ENCODE data around the gene BID.

Gene BID

DNA sequence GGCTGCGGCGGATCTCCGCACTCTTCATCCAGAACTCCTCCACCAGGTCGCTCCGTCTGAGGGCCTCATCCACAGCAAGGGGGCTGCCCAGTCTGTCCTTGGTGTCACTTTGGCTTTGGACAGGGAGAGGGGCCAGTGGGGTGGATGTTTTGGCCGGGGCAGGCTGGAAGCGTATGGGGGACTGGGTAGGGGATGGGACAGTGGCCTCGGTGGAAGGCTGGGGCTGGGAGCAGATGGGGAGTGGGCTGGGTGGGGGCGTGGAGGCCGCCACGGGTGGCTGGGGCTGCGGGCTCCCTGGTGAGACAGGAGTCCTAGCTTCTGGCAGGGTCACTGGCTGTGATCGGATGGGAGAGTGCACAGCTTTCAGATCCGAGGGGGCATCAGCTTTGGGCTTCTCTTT, 44.4 kb upstream of the BID start:
- H3K4me1 ChIP-seq (ENCODE audit: control insufficient read depth in 1 of 2, insufficient read depth in 1 of 2, low read depth in 1 of 2, low read length in 1 of 2): no peaks in the 10 kb centered on the region
- H3K36me3 ChIP-seq: no peaks in the 10 kb centered on the region
- H3K27ac ChIP-seq: no peak overlapping the region
- H3K27me3 ChIP-seq: no peaks in the 10 kb centered on the region
- H3K9me3 ChIP-seq: no peaks in the 10 kb centered on the region
- TF ChIP-seq, protein P1, sequence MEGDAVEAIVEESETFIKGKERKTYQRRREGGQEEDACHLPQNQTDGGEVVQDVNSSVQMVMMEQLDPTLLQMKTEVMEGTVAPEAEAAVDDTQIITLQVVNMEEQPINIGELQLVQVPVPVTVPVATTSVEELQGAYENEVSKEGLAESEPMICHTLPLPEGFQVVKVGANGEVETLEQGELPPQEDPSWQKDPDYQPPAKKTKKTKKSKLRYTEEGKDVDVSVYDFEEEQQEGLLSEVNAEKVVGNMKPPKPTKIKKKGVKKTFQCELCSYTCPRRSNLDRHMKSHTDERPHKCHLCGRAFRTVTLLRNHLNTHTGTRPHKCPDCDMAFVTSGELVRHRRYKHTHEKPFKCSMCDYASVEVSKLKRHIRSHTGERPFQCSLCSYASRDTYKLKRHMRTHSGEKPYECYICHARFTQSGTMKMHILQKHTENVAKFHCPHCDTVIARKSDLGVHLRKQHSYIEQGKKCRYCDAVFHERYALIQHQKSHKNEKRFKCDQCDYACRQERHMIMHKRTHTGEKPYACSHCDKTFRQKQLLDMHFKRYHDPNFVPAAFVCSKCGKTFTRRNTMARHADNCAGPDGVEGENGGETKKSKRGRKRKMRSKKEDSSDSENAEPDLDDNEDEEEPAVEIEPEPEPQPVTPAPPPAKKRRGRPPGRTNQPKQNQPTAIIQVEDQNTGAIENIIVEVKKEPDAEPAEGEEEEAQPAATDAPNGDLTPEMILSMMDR (IDR thresholded peaks at IDR 0.05): no peak
- no peak overlapping the region for H3K4me3 ChIP-seq (ENCODE audit: low read depth in 1 of 2, low read length in 1 of 2)

GRCh38 chr22:17818180-17818579, 43.9 kb upstream of the BID start:
- TF ChIP-seq, protein P1 (IDR thresholded peaks at IDR 0.05): no peak
- no peak overlapping the region for H3K4me3 ChIP-seq (ENCODE audit: low read depth in 1 of 2, low read length in 1 of 2)
- H3K9me3 ChIP-seq: no peaks in the 10 kb centered on the region
- H3K36me3 ChIP-seq: no peaks in the 10 kb centered on the region
- no peaks in the 10 kb centered on the region for H3K4me1 ChIP-seq (ENCODE audit: control insufficient read depth in 1 of 2, insufficient read depth in 1 of 2, low read depth in 1 of 2, low read length in 1 of 2)
- no peaks in the 10 kb centered on the region for H3K27me3 ChIP-seq
- H3K27ac ChIP-seq: no peak overlapping the region

DNA sequence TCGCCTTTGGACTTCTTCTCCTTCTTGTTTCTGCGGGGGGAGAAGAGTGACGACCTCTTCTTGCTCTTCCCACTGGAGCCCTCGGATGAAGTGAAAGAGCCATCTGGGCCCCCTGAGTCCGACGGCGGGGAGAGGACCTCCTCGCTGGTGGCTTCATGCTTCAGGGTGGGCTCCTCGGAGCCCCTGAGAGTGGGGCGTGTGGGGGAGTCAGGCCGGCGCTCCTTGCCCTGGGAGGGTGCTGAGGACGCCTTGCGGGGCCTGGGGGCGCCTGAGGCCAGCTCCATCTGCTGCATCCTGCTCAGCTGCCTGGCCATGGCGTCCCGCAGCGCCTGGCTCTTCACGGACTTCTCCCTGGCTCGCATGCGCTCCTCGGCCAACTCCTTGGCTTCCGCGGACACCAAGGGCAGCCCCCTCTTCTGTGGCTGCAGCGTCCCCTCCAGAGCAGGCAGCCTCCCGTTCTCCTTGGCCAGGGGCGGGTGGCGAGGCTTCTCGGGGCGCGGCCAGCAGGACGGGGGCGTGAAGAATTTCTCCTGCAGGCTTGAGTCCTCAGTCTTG, 43.3 kb upstream of the BID start:
- no peaks in the 10 kb centered on the region for H3K27me3 ChIP-seq
- H3K9me3 ChIP-seq: no peaks in the 10 kb centered on the region
- TF ChIP-seq, protein P1 (IDR thresholded peaks at IDR 0.05): no peak
- H3K4me1 ChIP-seq (ENCODE audit: control insufficient read depth in 1 of 2, insufficient read depth in 1 of 2, low read depth in 1 of 2, low read length in 1 of 2): no peaks in the 10 kb centered on the region
- H3K4me3 ChIP-seq (ENCODE audit: low read depth in 1 of 2, low read length in 1 of 2): no peak overlapping the region
- H3K36me3 ChIP-seq: no peaks in the 10 kb centered on the region
- H3K27ac ChIP-seq: no peak overlapping the region

DNA sequence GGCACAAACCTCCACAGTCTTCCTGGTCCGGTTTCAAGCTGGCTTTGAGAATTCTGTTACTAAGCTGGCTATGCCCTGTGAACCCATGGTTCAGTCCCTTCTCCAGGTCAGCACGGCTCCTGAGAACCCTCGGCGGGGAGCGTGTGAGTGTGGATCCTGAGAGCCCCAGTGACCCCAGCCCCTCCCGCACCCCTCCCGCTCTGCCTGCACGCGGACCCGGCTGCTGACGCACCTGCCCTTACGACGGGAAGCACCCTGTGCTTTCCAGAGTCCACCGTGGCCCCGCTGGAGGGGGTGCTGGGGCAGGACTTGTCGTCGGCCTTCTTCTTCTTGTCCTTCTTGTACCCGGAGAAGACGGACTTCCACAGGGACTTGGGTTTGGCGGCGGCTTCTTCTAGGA, 42.8 kb upstream of the BID start:
- TF ChIP-seq, protein P1 (IDR thresholded peaks at IDR 0.05): no peak
- no peaks in the 10 kb centered on the region for H3K36me3 ChIP-seq

DNA sequence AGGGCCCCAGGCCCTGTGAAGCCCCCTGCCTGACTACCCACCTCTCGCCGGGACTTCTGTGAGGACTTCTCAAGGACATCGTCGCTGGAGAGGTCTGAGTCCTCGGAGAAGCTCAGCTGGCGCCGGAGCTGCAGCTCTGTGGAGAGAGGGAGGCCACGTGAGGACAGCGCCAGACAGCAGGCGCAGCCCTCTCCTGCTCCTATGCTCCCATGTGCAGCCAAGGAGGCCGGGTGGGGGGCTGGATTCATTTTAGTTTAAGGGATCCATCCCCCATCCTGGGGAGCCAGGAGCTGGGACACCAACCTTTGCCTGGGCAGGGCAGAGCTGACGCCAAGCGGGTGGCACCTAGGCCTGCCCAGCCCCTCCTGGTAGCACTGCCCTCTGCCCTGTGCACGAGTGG, 42.4 kb upstream of the BID start:
- Histone ChIP-seq H3K9me3 (no peaks in the 10 kb centered on the region), H3K27me3 (no peaks in the 10 kb centered on the region), H3K4me1 (ENCODE audit: control insufficient read depth in 1 of 2, insufficient read depth in 1 of 2, low read depth in 1 of 2, low read length in 1 of 2) (no peaks in the 10 kb centered on the region), H3K36me3 (no peaks in the 10 kb centered on the region), H3K27ac (no peak overlapping the region), H3K4me3 (ENCODE audit: low read depth in 1 of 2, low read length in 1 of 2) (no peak overlapping the region)
- TF ChIP-seq, protein P1 (IDR thresholded peaks at IDR 0.05): no peak

More for the DNA sequence above, 42.8 kb upstream of the BID start:
- Histone ChIP-seq H3K4me1 (ENCODE audit: control insufficient read depth in 1 of 2, insufficient read depth in 1 of 2, low read depth in 1 of 2, low read length in 1 of 2) (no peaks in the 10 kb centered on the region), H3K27me3 (no peaks in the 10 kb centered on the region), H3K27ac (no peak overlapping the region), H3K9me3 (no peaks in the 10 kb centered on the region), H3K4me3 (ENCODE audit: low read depth in 1 of 2, low read length in 1 of 2) (no peak overlapping the region)

Data from neutrophil (primary cell).